Small intestine (tissue), 7 donors: ENCODE data around the gene TSLP. TPM values are rescaled to one million over a fixed set of nuclear protein-coding genes. Genes with fewer than 3 reads are reported as not detected.

Experiments
- DNase-seq, 2 donors: peaks; one replicate each; pipeline versions ENCODE4 v3.0.0 to v3.0.0-alpha.2; 2013
- FAIRE-seq: peaks from 2 replicates; lab custom pipeline; 2012; peaks lifted over from hg19 to GRCh38; lab: Jason Lieb, UNC
- H3K27ac ChIP-seq, 3 donors: one replicate each; pipeline ENCODE4 v1.5.1; 2013; ENCODE audit warnings: low read length in 2 of 3, mild to moderate bottlenecking in 2 of 3, control low read depth in 1 of 3, inconsistent platforms in 1 of 3, low read depth in 1 of 3, moderate library complexity in 1 of 3
- H3K27me3 ChIP-seq, 3 donors: one replicate each; pipeline ENCODE4 v1.6.1; 2013; ENCODE audit warnings: low read length in 3 of 3, inconsistent platforms in 1 of 3; ENCODE audit not compliant: control insufficient read depth in 3 of 3, insufficient read depth in 3 of 3
- H3K36me3 ChIP-seq, 3 donors: one replicate each; pipeline ENCODE4 v1.6.1; 2013; ENCODE audit warnings: low read length in 3 of 3, inconsistent platforms in 1 of 3, low read depth in 1 of 3, mild to moderate bottlenecking in 1 of 3, moderate library complexity in 1 of 3; ENCODE audit not compliant: control insufficient read depth in 3 of 3, insufficient read depth in 2 of 3
- H3K4me1 ChIP-seq, 3 donors: one replicate each; pipeline ENCODE4 v1.6.1; 2013; ENCODE audit warnings: low read length in 2 of 3, inconsistent platforms in 1 of 3, low read depth in 1 of 3, mild to moderate bottlenecking in 1 of 3, moderate library complexity in 1 of 3; ENCODE audit not compliant: control insufficient read depth in 3 of 3, insufficient read depth in 2 of 3
- H3K4me3 ChIP-seq, 3 donors: one replicate each; pipeline ENCODE4 v1.5.1; 2013; ENCODE audit warnings: low read length in 3 of 3, control low read depth in 1 of 3, inconsistent platforms in 1 of 3, low read depth in 1 of 3, mild to moderate bottlenecking in 1 of 3, moderate library complexity in 1 of 3
- H3K9me3 ChIP-seq, 2 donors: one replicate each; pipeline ENCODE4 v1.6.1; 2013; ENCODE audit warnings: low read depth in 1 of 2, low read length in 1 of 2; ENCODE audit not compliant: control insufficient read depth in 2 of 2, insufficient read depth in 1 of 2
- WGBS, 3 donors: extraction: QIAGEN DNeasy Blood & Tissue Kit; methylation state at CpG; one replicate each; pipeline ENCODE4 v1.1.7; 2013; 5-methylcytosine and 5-hydroxymethylcytosine counted together
- polyA plus RNA-seq, 4 donors: library from polyadenylated mRNA; stranded (reverse) in 3 of 4; unstranded in 1 of 4; fragments of 200-250 nt in 3 of 4; fragments of 120-200 nt in 1 of 4; gene quantifications; one replicate each; pipeline versions ENCODE4 v1.2.1 to v1.2.3, GENCODE V29; 2013
- donor health status: healthy with polysubstance abuse.
- donor health status: control.
- donor health status: control.
- donor health status: Bipolar disorder and iron deficiency.
- donor health status: healthy.

TSLP gene
- polyA plus RNA-seq, 4 donors = 0.13 to 0.81 (median 0.30) TPM; not detected in 1

- no peak for DNase-seq
- no peak for FAIRE-seq
- 49 to 87% (median 76%) methylated on average over 2 of the region's 2 CpGs for WGBS, 3 donors
- Histone ChIP-seq H3K9me3 (no peaks in the 10 kb centered on the region), H3K4me3 (no peak overlapping the region), H3K27me3 (no peaks in the 10 kb centered on the region), H3K4me1 (no peaks in the 10 kb centered on the region), H3K36me3 (peaks cover 0 to 14% (median 7%) of the 10 kb centered on the region in 3 donors), H3K27ac (no peak overlapping the region)
Observed at GRCh38 chr5:111122398-111122797, 50.9 kb downstream of the TSLP start.

DNA sequence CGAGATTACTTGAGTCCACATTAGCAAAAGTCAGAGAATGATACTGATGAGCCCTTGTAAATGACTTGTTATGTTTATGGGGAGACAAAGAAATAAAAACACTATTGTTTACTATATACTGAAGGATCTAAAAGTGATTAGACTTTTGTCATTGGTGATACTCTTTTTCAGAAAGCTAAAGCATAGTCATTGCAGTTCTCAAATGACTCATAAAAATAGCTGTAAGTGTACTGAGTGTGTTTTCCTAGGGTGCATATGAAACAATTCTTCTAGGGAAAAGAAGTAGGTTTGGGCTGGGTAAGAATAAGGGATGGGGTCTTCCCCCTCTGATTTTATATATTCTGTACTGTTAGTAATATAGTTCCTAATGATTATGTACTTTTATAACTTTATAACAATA lies 53.3 kb downstream of the TSLP start:
- WGBS, 3 donors = 81 to 88% (median 82%) methylated on average over 1 of the region's 1 CpG
- Histone ChIP-seq H3K4me1 (no peaks in the 10 kb centered on the region), H3K36me3 (peaks cover 0 to 12% (median 7%) of the 10 kb centered on the region in 3 donors), H3K27ac (no peak overlapping the region), H3K4me3 (no peak overlapping the region), H3K9me3 (no peaks in the 10 kb centered on the region), H3K27me3 (no peaks in the 10 kb centered on the region)
- DNase-seq (no peak), FAIRE-seq (no peak)

- no peak overlapping the region for H3K4me3 ChIP-seq
- DNase-seq (no peak), FAIRE-seq (no peak)
- no peaks in the 10 kb centered on the region for H3K4me1 ChIP-seq
- 90 to 98% (median 97%) methylated on average over 3 of the region's 3 CpGs for WGBS, 3 donors
- H3K27me3 ChIP-seq = no peaks in the 10 kb centered on the region
- H3K27ac ChIP-seq = no peak overlapping the region
- no peaks in the 10 kb centered on the region for H3K9me3 ChIP-seq
- H3K36me3 ChIP-seq = peaks cover 0 to 8% (median 7%) of the 10 kb centered on the region in 3 donors
Observed at GRCh38 chr5:111126896-111127295, 55.4 kb downstream of the TSLP start.

Other genes starting within 250 kb of the TSLP start
- 10 to 100 TPM in 1 of 4 donors, 1 to 10 TPM in 3; 2.7 to 19.0 (median 5.9) TPM for gene WDR36, start 20.6 kb downstream of the TSLP start, polyA plus RNA-seq
- 1 to 10 TPM in 3 of 4 donors, under 1 TPM in 1; 0.89 to 3.2 (median 2.2) TPM for gene CAMK4, start 152.7 kb downstream of the TSLP start, polyA plus RNA-seq